Stimulated activated CD8-positive, alpha-beta memory T cell treated with anti-CD3 and anti-CD28 coated beads, Interleukin-7, amount 100 ng/mL, for 48 hours (primary cell): ENCODE data around the gene FICD.
"Not testable (repeated sequence)": the region's sequence is repeated elsewhere in the genome, so short reads cannot be mapped to it uniquely, and the experiment has no call there.

Experiments used
- DNase-seq, 2 donors: peaks; one replicate each; pipeline ENCODE4 v3.0.0-alpha.2; 2020; ENCODE audit warnings: low read depth in 1 of 2; ENCODE audit errors: extremely low read depth in 1 of 2

The FICD gene

GRCh38 chr12:108514973-108515814, at the start of gene FICD:
TSS of gene FICD (plus strand) at chr12:108515277. CDS start at chr12:108516973, 1,696 bp downstream.
- DNase-seq: peak; percentile 97 to 100

GRCh38 chr12:108465417-108465816, 49.7 kb upstream of the FICD start:
- DNase-seq: no peak

- DNase-seq: no peak
Observed at GRCh38 chr12:108468196-108468968, 46.7 kb upstream of the FICD start.

DNA sequence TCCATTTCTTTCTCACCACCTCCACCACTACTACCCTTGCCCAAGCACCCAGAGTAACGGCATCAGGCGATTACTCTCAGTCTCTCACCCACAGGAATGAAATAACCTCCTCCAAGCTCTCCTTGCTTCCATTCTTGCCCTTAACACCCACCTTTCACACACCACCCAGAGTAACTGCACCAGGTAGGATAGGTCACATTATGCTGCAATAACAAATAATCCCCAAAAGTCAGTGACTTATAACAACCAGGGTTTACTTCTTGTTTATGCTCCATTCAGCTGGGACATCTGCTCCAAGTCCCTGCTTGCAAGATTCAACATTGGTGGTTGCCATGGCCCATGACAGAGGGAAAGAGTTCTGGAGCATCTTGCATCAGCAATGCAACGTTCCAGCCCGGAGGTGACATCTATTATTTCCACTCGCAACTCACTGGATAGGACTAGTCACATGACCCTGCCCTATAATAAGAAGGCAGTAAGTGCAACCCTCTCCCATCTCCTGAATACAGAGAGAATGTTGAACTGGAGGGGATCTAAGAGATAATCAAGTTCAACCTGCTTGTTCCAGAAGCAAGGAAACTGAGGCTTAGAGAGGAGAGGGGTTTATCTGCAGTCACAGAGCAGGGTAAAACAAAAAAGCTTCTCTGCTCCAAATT, 41.5 kb upstream of the FICD start:
- no peak for DNase-seq

DNA sequence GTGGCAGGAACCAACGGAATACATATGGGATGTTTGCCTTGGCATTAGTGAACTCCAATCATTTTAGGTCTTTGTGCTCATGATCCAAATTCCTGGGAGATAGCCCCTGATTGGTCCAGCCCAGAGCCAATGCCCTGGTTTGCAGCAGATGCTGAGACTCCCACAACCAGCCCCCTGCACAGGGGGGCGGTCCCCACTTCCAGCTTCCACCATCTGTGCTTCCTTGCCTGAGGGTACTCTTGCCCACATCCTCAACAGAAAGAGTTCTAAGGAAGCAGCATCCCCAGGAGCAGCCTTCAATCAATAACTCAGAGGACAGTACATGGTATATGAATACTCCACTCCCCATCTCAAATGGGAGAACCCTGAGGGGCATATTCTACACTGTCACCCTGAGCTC, 39.7 kb upstream of the FICD start:
- no peak for DNase-seq

DNA sequence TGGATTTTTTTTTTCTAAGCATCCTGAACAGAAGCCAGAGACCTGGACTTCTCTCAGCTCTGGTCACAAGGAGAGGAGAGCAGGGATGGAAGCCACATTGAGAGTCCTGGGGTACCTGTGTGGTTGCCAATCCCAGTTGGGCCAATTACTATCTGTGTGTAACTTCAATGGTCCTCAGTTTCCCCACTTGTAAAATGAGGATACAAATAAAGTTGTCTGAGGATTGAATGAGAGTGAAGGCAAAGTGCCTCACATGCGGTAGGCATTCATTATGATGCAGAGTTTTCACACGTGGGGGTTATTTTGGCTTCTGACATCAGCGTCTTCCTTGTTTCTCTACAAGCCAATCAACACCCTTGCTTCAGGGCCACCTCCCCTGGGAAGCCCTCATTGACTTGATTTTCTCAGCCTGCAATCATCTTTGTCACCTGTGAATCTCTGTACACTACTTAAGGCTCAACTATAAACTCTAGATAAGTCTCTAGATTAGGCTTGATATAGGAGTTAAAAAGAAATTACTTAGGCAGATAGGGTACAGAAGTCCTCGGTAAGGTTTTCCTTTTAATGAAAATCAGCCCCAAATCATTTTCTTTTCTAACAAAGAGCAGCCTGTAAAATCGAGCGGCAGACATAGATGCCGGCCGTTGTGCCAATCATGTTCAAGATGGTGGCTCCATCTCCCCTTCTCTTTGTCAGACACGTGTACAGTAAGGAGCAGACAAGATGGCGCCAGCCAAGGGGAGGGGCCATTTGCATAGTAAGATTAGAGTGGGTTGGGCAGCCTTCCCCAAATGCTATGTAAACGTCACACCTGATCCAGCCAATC, 37.8 kb upstream of the FICD start:
- DNase-seq: no peak

DNA sequence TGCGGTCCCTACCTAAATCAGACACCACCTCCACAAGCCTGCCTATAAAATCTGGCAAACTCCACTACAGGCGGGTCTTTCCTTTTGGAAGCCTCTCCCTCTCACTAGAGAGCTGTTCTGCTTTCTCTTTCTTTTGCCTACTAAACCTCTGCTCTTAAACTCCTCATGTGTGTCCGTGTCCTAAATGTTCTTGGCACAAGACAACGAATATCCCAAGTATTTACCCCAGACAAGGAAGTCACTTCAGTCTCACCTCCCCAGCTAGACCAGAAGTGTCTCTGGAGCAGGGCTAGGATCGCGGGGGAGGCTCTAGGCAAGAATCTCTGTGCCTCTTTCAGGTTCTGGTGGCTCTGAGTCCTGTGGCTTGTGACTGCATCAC, 37.2 kb upstream of the FICD start:
- no peak for DNase-seq

GRCh38 chr12:108478611-108479206, 36.4 kb upstream of the FICD start:
- DNase-seq: no peak

GRCh38 chr12:108479364-108480070, 35.6 kb upstream of the FICD start:
- no peak for DNase-seq

GRCh38 chr12:108482717-108483212, 32.3 kb upstream of the FICD start:
- DNase-seq: no peak

DNA sequence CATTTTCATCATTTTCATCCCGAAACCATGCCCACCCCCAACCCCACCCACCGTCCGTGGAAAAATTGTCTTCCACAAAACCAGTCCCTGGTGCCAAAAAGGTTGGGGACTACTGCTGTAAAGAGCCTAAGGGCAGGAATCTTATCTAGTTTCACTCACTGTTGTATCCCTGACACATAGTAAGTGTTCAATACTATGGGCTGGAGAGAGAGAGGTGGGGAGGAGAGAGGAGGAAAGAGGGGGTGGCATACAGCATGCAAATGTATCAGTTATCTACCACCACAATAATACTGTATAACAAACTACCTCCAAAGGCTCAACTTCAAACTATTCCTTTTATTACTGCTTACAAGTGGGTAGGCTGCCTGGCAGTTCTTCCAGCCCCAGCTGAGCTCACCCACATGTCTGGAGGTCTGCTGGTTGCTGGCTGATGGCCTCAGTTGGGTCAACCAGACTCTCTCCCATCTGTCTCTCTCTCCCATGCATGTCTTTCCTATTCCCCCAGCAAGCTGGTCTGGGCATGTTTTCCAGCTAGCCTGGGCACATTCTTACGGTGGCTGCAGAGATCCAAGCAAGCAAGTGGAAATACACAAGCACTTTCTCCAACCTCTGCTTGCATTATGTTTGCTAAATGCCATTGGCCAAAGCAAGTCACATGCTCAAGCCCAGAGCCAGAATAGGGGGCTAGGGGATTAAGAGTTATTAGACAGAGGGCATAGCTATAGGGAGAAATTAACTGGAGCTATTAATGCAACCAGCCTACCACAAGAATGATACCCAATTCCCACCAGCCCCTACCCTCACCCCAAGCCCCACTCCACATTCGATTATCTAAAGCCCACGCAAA, 31.6 kb upstream of the FICD start:
- DNase-seq: no peak

GRCh38 chr12:108484431-108484830, 30.6 kb upstream of the FICD start:
- DNase-seq: no peak

DNA sequence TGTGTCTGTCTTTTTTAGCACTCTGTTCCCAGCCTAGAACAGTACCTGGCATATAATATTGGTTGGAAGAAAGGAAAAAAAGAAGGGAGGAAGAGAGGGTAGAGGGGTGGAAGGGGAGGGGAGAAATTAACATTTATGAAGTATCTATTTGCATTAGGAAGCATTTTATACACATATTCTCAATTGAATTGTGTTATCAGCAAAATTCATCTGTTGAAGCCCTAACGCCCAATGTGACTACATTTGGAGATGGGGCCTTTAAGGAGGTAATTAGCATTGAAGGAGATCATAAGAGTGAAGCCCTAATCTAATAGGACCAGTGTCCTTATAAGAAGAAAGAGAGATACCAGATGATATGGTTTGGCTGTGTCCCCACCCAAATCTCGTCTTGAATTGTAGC, 30.2 kb upstream of the FICD start:
- no peak for DNase-seq

DNA sequence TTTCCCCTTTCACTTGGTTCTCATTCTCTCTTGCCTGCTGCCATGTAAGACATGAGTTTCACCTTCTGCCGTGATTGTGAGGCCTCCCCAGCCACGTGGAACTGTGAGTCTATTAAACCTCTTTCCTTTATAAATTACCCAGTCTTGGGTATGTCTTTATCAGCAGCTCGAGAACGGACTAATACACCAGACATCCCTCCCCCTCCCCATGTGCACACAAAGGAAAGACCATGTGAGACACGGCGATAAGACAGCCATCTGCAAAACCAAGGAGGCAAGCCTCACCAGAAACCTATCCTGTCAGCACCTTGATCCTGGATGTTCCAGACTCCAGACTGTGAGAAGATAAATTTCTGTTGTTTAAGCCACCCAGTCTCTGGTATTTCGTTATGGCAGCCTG, 29.7 kb upstream of the FICD start:
- DNase-seq: not testable (repeated sequence)

DNA sequence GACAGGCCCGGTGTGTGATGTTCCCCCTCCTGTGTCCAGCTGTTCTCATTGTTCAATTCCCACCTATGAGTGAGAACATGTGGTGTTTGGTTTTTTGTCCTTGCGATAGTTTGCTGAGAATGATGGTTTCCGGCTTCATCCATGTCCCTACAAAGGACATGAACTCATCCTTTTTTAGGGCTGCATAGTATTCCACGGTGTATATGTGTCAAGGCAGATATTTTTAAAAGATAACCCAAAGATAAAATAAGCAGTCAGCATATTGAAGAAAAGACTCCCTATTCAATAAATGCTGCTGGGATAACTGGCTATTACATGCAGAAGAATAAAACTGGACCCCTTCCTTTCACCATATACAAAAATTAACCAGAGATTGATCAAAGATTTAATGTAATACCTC, 28.0 kb upstream of the FICD start:
- DNase-seq: not testable (repeated sequence)

DNA sequence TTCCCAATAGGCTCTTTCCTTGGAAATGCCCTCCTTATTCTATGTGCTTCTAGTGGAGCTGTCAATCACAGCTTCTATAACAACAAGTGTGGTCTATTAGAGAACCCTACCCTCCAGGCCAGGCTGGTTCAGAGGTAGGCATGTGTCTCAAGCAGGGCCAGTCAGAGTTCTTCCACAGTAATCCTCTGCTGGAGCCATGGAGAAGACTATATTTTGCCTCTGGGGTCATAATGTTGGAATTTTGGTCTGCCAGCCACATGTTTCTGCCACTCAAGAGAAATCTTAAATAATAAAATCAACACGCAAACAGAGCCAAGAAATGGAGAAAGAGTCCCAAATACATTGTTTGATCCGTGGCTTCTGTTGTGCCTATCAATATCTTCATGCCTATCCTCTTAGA, 23.8 kb upstream of the FICD start:
- no peak for DNase-seq

GRCh38 chr12:108495054-108495453, 20.0 kb upstream of the FICD start:
- no peak for DNase-seq

- DNase-seq: no peak
Observed at GRCh38 chr12:108495823-108496579, 19.1 kb upstream of the FICD start.
